Fibroblast of villous mesenchyme (primary cell): ENCODE results near the gene NFIA. TPM values are rescaled to one million over a fixed set of nuclear protein-coding genes. Genes with fewer than 3 reads are reported as not detected.

ENCODE experiments used
- DNase-seq: peaks from one replicate; pipeline ENCODE4 v3.0.0-alpha.2; 2010; ENCODE audit warnings: low read depth
- H3K4me3 ChIP-seq: 2 replicates; pipeline ENCODE4 v1.5.1; 2011; ENCODE audit warnings: low read depth, mild to moderate bottlenecking, low read length
- total RNA-seq: library from RNA; depleted of rRNA; stranded (reverse); fragments of >200 nt; gene quantifications from 2 replicates; pipeline ENCODE4 v1.2.3, GENCODE V29; 2012
- TF ChIP-seq, protein P1 (sequence below): IDR thresholded peaks from 2 replicates; pipeline ENCODE4 v1.5.1; 2012; ENCODE audit warnings: low read depth, mild to moderate bottlenecking, low read length; ENCODE audit not compliant: insufficient read depth

Gene NFIA
- total RNA-seq, 1 donor: 10.4 TPM

GRCh38 chr1:61221642-61222041 is 139.3 kb downstream of the NFIA start:
- TF ChIP-seq, protein P1, sequence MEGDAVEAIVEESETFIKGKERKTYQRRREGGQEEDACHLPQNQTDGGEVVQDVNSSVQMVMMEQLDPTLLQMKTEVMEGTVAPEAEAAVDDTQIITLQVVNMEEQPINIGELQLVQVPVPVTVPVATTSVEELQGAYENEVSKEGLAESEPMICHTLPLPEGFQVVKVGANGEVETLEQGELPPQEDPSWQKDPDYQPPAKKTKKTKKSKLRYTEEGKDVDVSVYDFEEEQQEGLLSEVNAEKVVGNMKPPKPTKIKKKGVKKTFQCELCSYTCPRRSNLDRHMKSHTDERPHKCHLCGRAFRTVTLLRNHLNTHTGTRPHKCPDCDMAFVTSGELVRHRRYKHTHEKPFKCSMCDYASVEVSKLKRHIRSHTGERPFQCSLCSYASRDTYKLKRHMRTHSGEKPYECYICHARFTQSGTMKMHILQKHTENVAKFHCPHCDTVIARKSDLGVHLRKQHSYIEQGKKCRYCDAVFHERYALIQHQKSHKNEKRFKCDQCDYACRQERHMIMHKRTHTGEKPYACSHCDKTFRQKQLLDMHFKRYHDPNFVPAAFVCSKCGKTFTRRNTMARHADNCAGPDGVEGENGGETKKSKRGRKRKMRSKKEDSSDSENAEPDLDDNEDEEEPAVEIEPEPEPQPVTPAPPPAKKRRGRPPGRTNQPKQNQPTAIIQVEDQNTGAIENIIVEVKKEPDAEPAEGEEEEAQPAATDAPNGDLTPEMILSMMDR: no peak
- no peak overlapping the region for H3K4me3 ChIP-seq
- no peak for DNase-seq

DNA sequence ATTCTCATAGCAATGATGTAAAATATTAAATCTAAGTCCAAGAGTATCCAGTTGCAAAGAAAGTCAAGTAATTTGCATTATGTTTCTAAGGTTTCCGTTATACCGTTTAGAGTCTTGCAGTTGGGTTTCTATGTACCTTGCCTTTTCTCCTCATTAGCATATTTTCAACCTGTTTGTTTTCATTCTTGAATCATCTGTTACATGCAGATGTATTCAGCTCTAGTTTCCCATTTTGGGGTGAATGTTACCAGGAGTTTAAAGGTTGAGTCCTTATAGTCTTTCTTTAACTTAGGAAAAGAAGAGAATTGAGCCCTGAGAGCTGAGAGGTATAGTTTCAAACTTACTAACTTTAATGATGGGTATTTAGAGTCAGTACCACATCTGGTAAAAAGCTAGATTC is 139.9 kb downstream of the NFIA start:
- TF ChIP-seq, protein P1: no peak
- H3K4me3 ChIP-seq: no peak overlapping the region
- DNase-seq: no peak

GRCh38 chr1:61223140-61223539 is 140.8 kb downstream of the NFIA start:
- no peak overlapping the region for H3K4me3 ChIP-seq
- TF ChIP-seq, protein P1: no peak

GRCh38 chr1:61224609-61225008 is 142.2 kb downstream of the NFIA start:
- DNase-seq: no peak
- TF ChIP-seq, protein P1: no peak
- H3K4me3 ChIP-seq: no peak overlapping the region

More at GRCh38 chr1:61223140-61223539, 140.8 kb downstream of the NFIA start:
- no peak for DNase-seq

DNA sequence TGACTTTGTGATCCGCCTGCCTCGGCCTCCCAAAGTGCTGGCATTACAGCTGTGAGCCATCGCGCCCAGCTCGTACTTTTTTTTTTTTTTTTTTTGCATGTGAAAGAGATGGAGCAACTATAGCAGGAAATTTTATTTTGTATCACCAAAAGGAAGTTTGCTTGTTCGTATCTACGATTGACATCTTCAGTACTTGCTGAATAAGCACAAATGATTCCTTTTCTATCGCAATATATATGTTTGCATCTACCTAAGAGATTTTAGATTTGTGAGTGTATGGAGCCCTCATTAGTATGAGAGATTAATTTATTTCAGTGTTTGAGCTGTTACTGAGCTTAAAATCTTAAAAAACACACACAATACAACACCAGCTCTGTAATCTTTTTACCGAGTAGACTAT is 143.1 kb downstream of the NFIA start:
- DNase-seq: no peak
- H3K4me3 ChIP-seq: no peak overlapping the region
- TF ChIP-seq, protein P1: no peak

DNA sequence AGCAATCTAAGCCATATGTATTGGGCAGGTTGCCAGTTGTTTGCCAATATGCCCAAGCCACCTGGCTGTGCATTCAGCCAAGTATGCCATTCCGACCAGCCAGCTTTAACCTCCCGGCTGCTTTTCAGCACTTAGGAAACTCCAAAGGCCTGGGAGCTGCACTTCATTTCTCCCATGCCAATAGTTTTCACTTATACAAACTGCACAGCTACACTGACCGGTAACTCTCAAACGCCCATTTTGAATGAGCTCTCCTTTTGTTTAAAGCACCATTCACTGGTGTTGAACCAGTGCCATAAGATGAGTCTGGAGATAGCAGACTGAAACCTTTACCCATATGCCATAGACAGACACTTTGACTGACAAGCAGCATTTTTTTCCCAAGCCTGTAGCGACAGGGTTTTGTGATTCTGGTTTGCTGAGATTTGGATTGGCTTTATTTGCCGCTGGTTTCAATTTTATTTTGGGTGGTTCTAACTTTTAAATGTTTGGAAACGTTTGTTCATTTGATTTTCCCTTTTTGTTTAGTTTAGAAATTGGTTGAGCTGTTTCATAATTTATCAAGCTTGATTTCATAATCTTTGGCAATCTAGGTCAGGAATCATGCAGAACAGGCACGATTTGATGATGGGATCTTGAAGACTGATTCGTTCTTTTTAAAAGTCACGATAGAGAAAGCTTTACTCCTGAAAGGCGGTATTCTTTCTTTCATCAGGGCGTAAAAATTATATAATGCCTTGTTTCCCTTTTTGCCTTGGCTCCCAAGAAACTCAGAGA is 144.6 kb downstream of the NFIA start:
- TF ChIP-seq, protein P1: no peak
- H3K4me3 ChIP-seq: no peak overlapping the region
- DNase-seq: no peak
